ENCODE measurements around the gene MOBP.
"Not testable (repeated sequence)": the region's sequence is repeated elsewhere in the genome, so short reads cannot be mapped to it uniquely, and the experiment has no call there.

MOBP gene

GRCh38 chr3:39467394-39468107 is at the start of gene MOBP:
Gene MOBP, plus strand, starts transcription at chr3:39467680. Its CDS starts 34,390 bp downstream, at chr3:39502070.
- DNase-seq: no peak

- DNase-seq: not testable (repeated sequence)
These were observed 48.8 kb upstream of the MOBP start for GRCh38 chr3:39418556-39419225.

GRCh38 chr3:39419742-39420315 is 47.7 kb upstream of the MOBP start:
- DNase-seq: no peak

GRCh38 chr3:39420543-39420942 is 46.9 kb upstream of the MOBP start:
- no peak for DNase-seq

- no peak for DNase-seq
These were observed 44.0 kb upstream of the MOBP start for GRCh38 chr3:39423436-39423970.

- no peak for DNase-seq
These were observed 41.2 kb upstream of the MOBP start for GRCh38 chr3:39426312-39426711.

GRCh38 chr3:39427506-39427905 is 40.0 kb upstream of the MOBP start:
- DNase-seq: no peak

GRCh38 chr3:39428745-39429201 is 38.7 kb upstream of the MOBP start:
- no peak for DNase-seq

- no peak for DNase-seq
These were observed 38.0 kb upstream of the MOBP start for GRCh38 chr3:39429466-39429865.

GRCh38 chr3:39432342-39432741 is 35.1 kb upstream of the MOBP start:
- DNase-seq: no peak

- DNase-seq: no peak
These were observed 33.8 kb upstream of the MOBP start for GRCh38 chr3:39433642-39434041.

GRCh38 chr3:39434574-39434973 is 32.9 kb upstream of the MOBP start:
- DNase-seq: peak; percentile 71

GRCh38 chr3:39435006-39435748 is 32.3 kb upstream of the MOBP start:
- no peak for DNase-seq

GRCh38 chr3:39438880-39439279 is 28.6 kb upstream of the MOBP start:
- DNase-seq: no peak

- no peak for DNase-seq
These were observed 27.2 kb upstream of the MOBP start for GRCh38 chr3:39440316-39440715.

- no peak for DNase-seq
These were observed 23.9 kb upstream of the MOBP start for GRCh38 chr3:39443530-39443929.

GRCh38 chr3:39445927-39446326 is 21.6 kb upstream of the MOBP start:
- DNase-seq: no peak

- no peak for DNase-seq
These were observed 21.0 kb upstream of the MOBP start for GRCh38 chr3:39446444-39446843.

- peak; percentile 62 for DNase-seq
These were observed 19.6 kb upstream of the MOBP start for GRCh38 chr3:39447637-39448483.

GRCh38 chr3:39448506-39449233 is 18.8 kb upstream of the MOBP start:
- DNase-seq: no peak

GRCh38 chr3:39449796-39450195 is 17.7 kb upstream of the MOBP start:
- no peak for DNase-seq

Data from T1000 (cell line).